Endothelial cell of umbilical vein (primary cell): ENCODE results near the gene FOXL2. TPM values are rescaled to one million over a fixed set of nuclear protein-coding genes. Genes with fewer than 3 reads are reported as not detected.

Experiments used
- BruUV-seq: library from RNA; stranded (reverse); fragments of 400-500 nt; replicated peaks from 2 replicates; lab custom pipeline; 2021; lab: Mats Ljungman, UMichigan
- CTCF ChIA-PET: fragments of 300-600, 350-600 bp; sonication (Branson Sonifier 250); formaldehyde crosslinking; loops from one replicate; lab custom pipeline; 2021; ENCODE audit warnings: antibody characterized with exemption, inconsistent platforms; lab: Charles Lee
- POLR2A ChIA-PET: fragments of 300-600, 350-600 bp; sonication (Branson Sonifier 250); formaldehyde crosslinking; loops from one replicate; lab custom pipeline; 2021; ENCODE audit warnings: antibody characterized with exemption, inconsistent platforms; lab: Charles Lee
- DNase-seq: peaks from one replicate; pipeline ENCODE4 v3.0.0-alpha.2; 2011; ENCODE audit warnings: low read depth, low spot score
- FAIRE-seq: peaks from 2 replicates; lab custom pipeline; 2011; peaks lifted over from hg19 to GRCh38; lab: Jason Lieb, UNC
- H2AFZ ChIP-seq: 2 replicates; pipeline ENCODE4 v1.6.0; 2012; ENCODE audit warnings: low read depth, low read length, control low read depth, inconsistent platforms
- H3K27ac ChIP-seq: 2 replicates; pipeline ENCODE4 v1.5.1; 2011; ENCODE audit warnings: low read depth, mild to moderate bottlenecking, control low read depth, low read length, moderate library complexity; ENCODE audit not compliant: insufficient read depth
- H3K27me3 ChIP-seq, 2 experiments: 2 replicates each; pipeline versions ENCODE4 v1.6.0 to v1.6.1; 2011; ENCODE audit warnings: low read length in 2 of 2, mixed read lengths in 1 of 2; ENCODE audit not compliant: control insufficient read depth in 2 of 2, insufficient read depth in 2 of 2
- H3K36me3 ChIP-seq, 2 experiments: 2 replicates in 1 of 2; 3 replicates in 1 of 2; pipeline ENCODE4 v1.5.1; 2011; ENCODE audit warnings: low read length in 2 of 2, mild to moderate bottlenecking in 1 of 2, moderate library complexity in 1 of 2; ENCODE audit not compliant: control insufficient read depth in 2 of 2, insufficient read depth in 2 of 2; ENCODE audit errors: extremely low read depth in 1 of 2
- H3K4me1 ChIP-seq: 3 replicates; pipeline ENCODE4 v1.5.1; 2011; ENCODE audit warnings: mild to moderate bottlenecking, low read length; ENCODE audit not compliant: control insufficient read depth, insufficient read depth; ENCODE audit errors: extremely low read depth
- H3K4me2 ChIP-seq: 2 replicates; pipeline ENCODE4 v1.6.1; 2011; ENCODE audit warnings: low read length, control low read depth, mixed read lengths; ENCODE audit not compliant: insufficient read depth
- H3K4me3 ChIP-seq, 3 experiments: fragments of 200-600 bp in 1 of 3; sonication (generic), shearing (Covaris generic) in 1 of 3; replicated peaks in 1 of 3; 2 replicates each; pipeline ENCODE4 v1.5.1; 2011 to 2016; ENCODE audit warnings: control low read depth in 3 of 3, low read length in 3 of 3, mild to moderate bottlenecking in 2 of 3, inconsistent platforms in 1 of 3, low read depth in 1 of 3, moderate library complexity in 1 of 3; ENCODE audit not compliant: insufficient read depth in 1 of 3
- H3K79me2 ChIP-seq: 2 replicates; pipeline ENCODE4 v1.6.0; 2012; ENCODE audit warnings: low read length, inconsistent platforms; ENCODE audit not compliant: control insufficient read depth, insufficient read depth
- H3K9ac ChIP-seq: replicated peaks from 2 replicates; pipeline ENCODE3; 2011; ENCODE audit warnings: low read length, control low read depth; ENCODE audit not compliant: insufficient read depth; ENCODE audit errors: extremely low read depth
- H3K9me1 ChIP-seq: replicated peaks from 3 replicates; pipeline ENCODE4 v1.6.0; 2011; ENCODE audit warnings: mild to moderate bottlenecking, low read length; ENCODE audit not compliant: control insufficient read depth, insufficient read depth; ENCODE audit errors: extremely low read depth
- H3K9me3 ChIP-seq: replicated peaks from 2 replicates; pipeline ENCODE4 v1.5.1; 2012; ENCODE audit warnings: low read length, inconsistent platforms; ENCODE audit not compliant: control insufficient read depth, insufficient read depth
- H4K20me1 ChIP-seq: replicated peaks from 2 replicates; pipeline ENCODE3; 2011; ENCODE audit warnings: mild to moderate bottlenecking, low read length; ENCODE audit not compliant: control insufficient read depth, insufficient read depth; ENCODE audit errors: extremely low read depth
- CTCF ChIP-seq, 2 donors: IDR thresholded peaks; 1 replicate in 1 of 2; 2 replicates in 1 of 2; pipeline ENCODE4 v1.5.1; 2011; ENCODE audit warnings: low read length in 2 of 2, mild to moderate bottlenecking in 2 of 2, moderate library complexity in 2 of 2, control low read depth in 1 of 2, inconsistent platforms in 1 of 2, low read depth in 1 of 2; ENCODE audit not compliant: insufficient read depth in 1 of 2; ENCODE audit errors: extremely low read depth in 1 of 2
- EZH2 ChIP-seq: IDR thresholded peaks from 2 replicates; pipeline ENCODE4 v1.6.1; 2012; ENCODE audit warnings: borderline replicate concordance, low read depth, mild to moderate bottlenecking, moderate library complexity, low read length, inconsistent platforms; ENCODE audit not compliant: severe bottlenecking
- FOS ChIP-seq: IDR thresholded peaks from 2 replicates; pipeline ENCODE4 v1.6.1; 2011; ENCODE audit warnings: mild to moderate bottlenecking, low read length, moderate library complexity, borderline replicate concordance; ENCODE audit not compliant: insufficient read depth
- GATA2 ChIP-seq: IDR thresholded peaks from 2 replicates; pipeline ENCODE4 v1.7.0; 2011; ENCODE audit warnings: low read depth, mild to moderate bottlenecking, moderate library complexity, mixed read lengths, low read length; ENCODE audit not compliant: insufficient read length, insufficient read depth
- JUN ChIP-seq: IDR thresholded peaks from 2 replicates; pipeline ENCODE4 v1.6.1; 2011; ENCODE audit warnings: borderline replicate concordance, low read depth; ENCODE audit not compliant: insufficient read length, insufficient read depth
- MAX ChIP-seq: IDR thresholded peaks from 2 replicates; pipeline ENCODE4 v1.6.1; 2011; ENCODE audit not compliant: insufficient read depth, insufficient read length
- MYC ChIP-seq: IDR thresholded peaks from one replicate; pipeline ENCODE4 v1.6.1; 2011; ENCODE audit warnings: mild to moderate bottlenecking, low read depth, low read length
- POLR2A ChIP-seq: IDR thresholded peaks from 2 replicates; pipeline ENCODE4 v1.6.1; 2012; ENCODE audit warnings: low read depth, mild to moderate bottlenecking, control low read depth, low read length
- POLR2AphosphoS5 ChIP-seq: IDR thresholded peaks from 2 replicates; pipeline ENCODE4 v1.6.1; 2012; ENCODE audit warnings: low read depth, mild to moderate bottlenecking, control low read depth, low read length, moderate library complexity; ENCODE audit not compliant: insufficient read depth
- dilution Hi-C: fragments of 300-500 bp; cut with MboI; formaldehyde crosslinking; loops from one replicate; pipeline ENCODE4 v1.15.0; 2019; ENCODE audit warnings: low sequenced_read_pairs; ENCODE audit not compliant: extremely low pct_ligation_motif_present
- intact Hi-C: fragments of 100-400 bp; cut with micrococcal nuclease; formaldehyde crosslinking; loops from one replicate; pipeline ENCODE4 v1.10.0; 2022
- polyA plus RNA-seq, 4 experiments: library from polyadenylated mRNA; depleted of rRNA in 3 of 4; stranded (reverse) in 3 of 4; unstranded in 1 of 4; fragments of >200 nt; gene quantifications; 2 replicates each; pipeline versions ENCODE4 v1.2.1 to v1.2.3, GENCODE V29; 2011 to 2012; ENCODE audit warnings: missing spikeins in 1 of 4
- total RNA-seq: library from RNA; stranded (reverse); gene quantifications from 2 replicates; pipeline ENCODE4 v1.2.3, GENCODE V29; 2021

The FOXL2 gene
- total and polyA plus RNA-seq, 2 donors (not counting 3 experiments of a cell fraction or from before 2014, with no cell fraction given), result not detected

- no peak overlapping the region for H3K9ac ChIP-seq
- H3K79me2 ChIP-seq, result no peaks in the 10 kb centered on the region
- DNase-seq (no peak), FAIRE-seq (no peak)
- peaks cover 13% of the 10 kb centered on the region for H3K4me1 ChIP-seq
- H3K36me3 ChIP-seq, result no peaks in the 10 kb centered on the region
- ChIA-PET POLR2A (no interaction called here), CTCF (interaction anchor here (0.8 to 6.4 kb wide), 10 partner anchors 9 to 357 kb away, joined by 3 to 40 read pairs (median 5); partner anchors contain the start of gene CEP70)
- intact Hi-C loops, result no loop called here
- H3K4me2 ChIP-seq, result no peak overlapping the region
- no peak overlapping the region for H2AFZ ChIP-seq
- H4K20me1 ChIP-seq, result no peaks in the 10 kb centered on the region
- TF ChIP-seq FOS (no peak), GATA2 (no peak), JUN (no peak), MAX (no peak), POLR2AphosphoS5 (no peak), CTCF (IDR thresholded peaks at IDR 0.05; ENCODE audit: extremely low read depth in 1 of 2, insufficient read depth in 1 of 2, low read depth in 1 of 2, low read length in 2 of 2) (no peak), EZH2 (no peak), MYC (no peak), POLR2A (no peak)
- no peaks in the 10 kb centered on the region for H3K9me1 ChIP-seq
- dilution Hi-C loops, result no loop called here
- no peak overlapping the region for H3K4me3 ChIP-seq
- H3K27me3 ChIP-seq, result peaks cover 61 to 67% of the 10 kb centered on the region in 2 experiments
- H3K27ac ChIP-seq, result no peak overlapping the region
- no TSS peak for BruUV-seq
- H3K9me3 ChIP-seq, result no peaks in the 10 kb centered on the region
Measured at GRCh38 chr3:138950701-138951100, 3.8 kb upstream of the FOXL2 start.
